ENCODE measurements around the gene FAM53A.

Gene FAM53A

GRCh38 chr4:1660948-1661677 lies 23.0 kb downstream of the FAM53A start:
- no peak for DNase-seq (ENCODE audit: low read depth)

- DNase-seq (ENCODE audit: low read depth) = no peak
These were observed 24.7 kb downstream of the FAM53A start for GRCh38 chr4:1659104-1660043.

GRCh38 chr4:1658581-1658980 lies 25.5 kb downstream of the FAM53A start:
- no peak for DNase-seq (ENCODE audit: low read depth)

GRCh38 chr4:1658146-1658545 lies 26.0 kb downstream of the FAM53A start:
- DNase-seq (ENCODE audit: low read depth) = no peak

DNA sequence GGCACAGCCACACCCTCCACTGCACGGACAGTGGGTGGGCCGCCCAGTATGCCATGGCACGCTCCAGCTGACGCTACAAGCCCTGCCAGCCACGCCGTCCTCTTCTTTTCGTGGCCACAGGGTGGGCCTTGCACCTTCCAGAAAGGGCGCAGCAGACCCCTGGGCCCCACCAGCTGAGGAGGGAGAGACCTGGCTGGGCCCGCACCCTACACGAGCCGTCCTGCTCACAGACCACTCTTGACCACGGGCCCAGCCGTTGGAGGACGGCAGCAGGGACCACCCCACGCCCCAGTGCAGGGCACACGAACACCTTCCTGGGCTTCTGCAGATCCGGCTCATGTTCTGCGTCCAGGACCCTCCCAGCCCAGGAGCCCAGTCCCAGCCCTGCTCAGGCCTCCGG lies 27.1 kb downstream of the FAM53A start:
- no peak for DNase-seq (ENCODE audit: low read depth)

DNA sequence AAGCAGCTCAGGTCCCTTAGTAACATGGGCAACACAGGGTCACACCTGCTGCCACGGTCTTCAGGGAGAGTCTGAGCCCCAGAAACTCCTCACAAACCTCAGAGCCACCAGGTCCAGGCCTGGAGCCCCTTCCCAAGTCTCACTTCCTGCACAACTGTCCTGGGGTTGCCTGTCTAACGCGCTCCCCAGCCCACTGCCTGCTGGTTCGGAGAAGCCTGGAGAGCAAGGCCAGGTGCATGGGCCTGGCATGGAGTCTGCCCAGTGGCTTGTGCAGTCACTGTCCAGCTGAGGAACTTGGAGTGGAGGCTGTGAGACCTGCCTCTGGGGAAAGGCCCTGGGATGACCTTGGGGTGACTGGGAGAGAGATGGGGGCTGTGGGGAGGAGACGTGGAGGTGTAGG lies 28.0 kb downstream of the FAM53A start:
- no peak for DNase-seq (ENCODE audit: low read depth)

DNA sequence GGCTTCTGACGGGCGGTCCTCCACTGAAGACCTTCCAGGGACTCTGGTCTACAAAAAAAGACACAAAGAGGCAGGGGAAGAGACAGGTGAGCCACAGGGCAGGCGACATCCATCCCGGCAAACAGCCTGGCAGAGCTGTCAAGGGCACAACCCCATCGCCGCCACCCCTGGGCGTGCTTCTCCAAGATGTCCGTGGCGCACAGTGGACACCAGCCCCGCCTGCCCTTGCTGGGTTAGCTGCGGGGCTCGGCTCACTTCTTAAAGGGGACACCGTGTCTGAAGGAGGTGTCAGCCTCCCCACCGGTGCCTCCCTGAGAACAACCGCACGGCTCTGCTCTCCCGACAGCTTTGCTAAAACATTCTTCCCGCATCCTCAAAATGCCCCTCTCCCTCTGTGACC lies 28.4 kb downstream of the FAM53A start:
- DNase-seq (ENCODE audit: low read depth) = no peak

GRCh38 chr4:1655081-1655480 lies 29.0 kb downstream of the FAM53A start:
- no peak for DNase-seq (ENCODE audit: low read depth)

DNA sequence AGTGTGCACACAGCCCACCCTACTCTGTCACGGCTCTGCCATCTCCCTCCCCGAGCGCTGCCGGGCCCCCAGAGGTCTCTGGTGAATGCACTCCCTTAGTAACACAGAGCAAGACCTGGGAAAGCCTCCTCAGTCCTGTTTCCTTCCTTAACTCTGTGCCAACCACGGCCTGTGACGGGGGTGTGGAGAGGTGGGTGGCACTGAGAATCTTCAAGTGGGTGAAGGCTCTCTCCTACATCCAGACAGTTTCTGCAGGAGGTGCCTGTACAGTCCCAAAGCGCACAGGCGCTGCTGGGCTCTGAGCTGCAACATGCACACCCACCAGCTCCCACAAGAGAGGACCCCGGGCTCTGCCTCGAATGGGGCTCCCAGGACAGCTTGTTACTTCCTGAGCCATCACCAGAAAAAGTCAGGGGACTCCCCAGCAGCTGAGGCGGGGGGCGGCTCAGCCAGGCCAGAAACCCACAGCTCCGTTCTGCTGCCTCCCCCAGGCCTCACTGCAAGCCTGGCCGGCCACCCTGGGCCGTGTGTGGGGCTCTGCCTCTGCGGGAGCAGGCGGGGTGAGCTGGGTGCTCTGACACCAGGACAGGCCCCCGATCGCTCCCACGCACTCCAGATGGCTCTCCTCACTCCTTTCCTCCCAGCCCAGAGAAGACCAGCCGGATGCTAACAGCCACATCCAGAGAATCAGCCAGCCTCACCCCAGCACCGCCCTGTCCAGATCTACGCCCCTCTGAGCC lies 29.7 kb downstream of the FAM53A start:
- no peak for DNase-seq (ENCODE audit: low read depth)

DNA sequence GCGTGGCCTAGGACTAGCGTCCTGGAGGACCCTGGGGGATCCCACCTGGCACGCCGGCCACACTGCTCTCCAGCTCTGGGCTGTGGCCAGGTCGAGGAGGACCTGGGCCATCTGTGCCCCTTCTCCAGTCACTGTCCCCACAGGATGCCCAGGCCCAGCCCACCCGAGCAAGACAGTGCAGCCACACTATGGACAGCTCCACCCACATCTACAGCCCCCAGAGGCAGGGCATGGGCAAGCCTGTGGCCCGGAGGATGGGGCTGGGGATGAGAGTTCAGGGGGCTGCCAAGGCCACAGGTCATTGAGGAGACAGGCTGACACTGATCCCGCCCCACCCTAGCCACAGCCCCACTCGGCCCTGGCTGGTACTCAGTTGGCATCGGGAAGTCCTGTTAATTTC lies 30.3 kb downstream of the FAM53A start:
- DNase-seq (ENCODE audit: low read depth) = no peak

DNA sequence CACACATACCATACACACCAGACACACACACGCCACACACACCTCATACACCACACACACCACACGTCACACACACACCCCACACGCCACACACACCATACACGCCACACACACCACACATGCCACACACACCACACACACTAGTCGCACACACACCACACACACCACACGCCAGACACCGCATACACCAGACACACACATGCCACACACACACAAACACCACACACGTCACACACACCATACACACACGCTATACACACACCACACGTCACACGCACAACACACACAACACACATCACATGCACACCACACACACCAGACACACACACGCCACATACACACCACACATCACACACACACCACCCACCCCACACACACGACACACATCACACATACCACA lies 32.0 kb downstream of the FAM53A start:
- DNase-seq (ENCODE audit: low read depth) = no peak

DNA sequence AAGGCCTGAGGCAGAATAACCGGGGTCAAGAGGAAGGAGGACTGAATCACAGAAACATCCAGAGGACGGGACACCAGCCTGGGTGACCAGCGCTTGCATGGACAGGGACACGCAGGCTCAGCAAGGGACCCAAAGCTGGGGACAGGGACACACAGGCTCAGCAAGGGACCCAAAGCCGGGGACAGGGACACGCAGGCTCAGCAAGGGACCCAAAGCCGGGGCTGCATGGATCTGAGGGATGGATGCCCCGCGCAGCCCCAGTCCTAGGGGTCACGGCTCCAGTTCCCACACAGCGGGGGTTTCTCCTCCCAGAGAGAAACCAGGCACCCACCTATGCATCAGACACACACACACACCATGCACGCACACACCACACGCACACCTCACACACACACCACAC lies 32.5 kb downstream of the FAM53A start:
- DNase-seq (ENCODE audit: low read depth) = no peak

- no peak for DNase-seq (ENCODE audit: low read depth)
These were observed 35.2 kb downstream of the FAM53A start for GRCh38 chr4:1648962-1649361.

DNA sequence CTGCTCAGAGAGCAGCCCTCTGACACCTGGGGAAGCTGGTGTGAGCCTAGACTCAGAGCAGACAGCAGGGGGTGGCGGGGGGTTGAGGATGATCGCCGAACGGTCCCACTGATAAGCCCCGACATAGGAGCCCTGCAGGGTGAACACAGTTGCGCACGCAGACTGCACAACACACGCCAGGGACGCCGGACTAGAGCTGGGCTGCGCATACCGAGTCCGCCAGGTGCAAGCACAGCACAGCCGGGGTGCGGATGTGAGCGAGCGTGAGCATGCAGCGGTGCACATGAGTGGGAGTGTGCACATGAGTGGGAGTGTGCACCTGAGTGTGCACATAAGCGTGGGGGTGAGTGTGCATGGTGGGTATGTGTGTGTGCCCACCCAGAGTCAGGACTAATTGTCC lies 36.7 kb downstream of the FAM53A start:
- DNase-seq (ENCODE audit: low read depth) = no peak

GRCh38 chr4:1646690-1647089 lies 37.4 kb downstream of the FAM53A start:
- no peak for DNase-seq (ENCODE audit: low read depth)

DNA sequence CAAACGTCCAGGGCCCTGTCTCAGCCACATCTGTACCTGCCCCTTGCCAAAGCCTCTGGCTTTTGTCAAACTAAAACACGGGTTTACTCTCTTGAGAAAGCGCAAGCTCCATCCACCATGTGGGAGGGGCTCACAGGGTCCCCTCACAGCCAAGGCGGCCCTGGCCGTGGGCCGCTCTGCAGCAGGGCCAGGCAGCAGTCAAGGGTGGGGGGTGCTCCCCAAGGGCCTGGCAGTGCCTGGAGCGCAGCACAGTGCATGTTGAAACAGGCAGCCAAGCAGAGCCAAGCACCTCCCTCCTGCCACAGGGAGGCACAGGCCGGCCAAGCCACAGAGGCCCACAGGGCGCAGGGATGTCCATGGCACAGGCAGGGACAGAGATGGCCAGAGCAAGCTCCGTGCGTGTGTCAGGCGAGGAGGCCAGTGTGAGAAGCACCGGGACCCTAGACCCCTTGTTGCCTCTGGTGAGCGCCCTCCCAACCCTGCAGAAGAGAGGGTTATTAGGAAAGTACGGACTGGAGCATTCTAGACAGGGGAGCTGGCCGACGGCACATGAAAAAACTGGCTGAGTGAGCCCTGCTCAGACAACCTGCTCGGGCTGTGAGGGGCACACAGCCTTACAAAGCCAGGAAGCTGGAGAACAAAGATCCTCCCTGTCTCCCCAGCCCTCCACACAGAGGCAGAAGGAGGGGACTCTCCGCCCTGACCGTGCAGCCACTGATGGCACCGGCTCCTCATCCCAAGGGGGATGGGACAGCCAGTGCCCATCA lies 39.0 kb downstream of the FAM53A start:
- no peak for DNase-seq (ENCODE audit: low read depth)

GRCh38 chr4:1643971-1644735 lies 40.0 kb downstream of the FAM53A start:
- DNase-seq (ENCODE audit: low read depth) = no peak

GRCh38 chr4:1642196-1642951 lies 41.7 kb downstream of the FAM53A start:
- DNase-seq (ENCODE audit: low read depth) = no peak

DNA sequence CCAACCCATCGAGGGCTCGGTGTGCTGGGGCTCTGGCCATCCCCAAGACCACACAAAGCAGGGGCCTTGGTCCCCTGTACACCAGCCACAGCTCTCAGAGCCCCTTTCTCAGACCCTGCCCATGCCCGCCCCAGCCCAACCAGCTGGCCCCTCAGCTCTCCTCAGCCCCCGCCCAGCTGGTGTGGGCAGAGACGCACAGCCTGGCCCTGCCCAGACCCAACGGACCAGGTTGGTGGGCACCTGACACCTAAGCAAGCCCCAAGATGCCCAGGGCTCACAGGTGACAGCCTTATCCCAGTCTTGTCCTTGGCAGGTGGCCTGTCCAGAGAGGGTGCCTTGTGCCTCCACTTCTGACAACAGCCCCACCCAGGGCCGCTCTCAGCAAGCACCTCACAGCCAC lies 42.4 kb downstream of the FAM53A start:
- no peak for DNase-seq (ENCODE audit: low read depth)
